ENCODE results near the gene RTRAF.

RTRAF gene

DNA sequence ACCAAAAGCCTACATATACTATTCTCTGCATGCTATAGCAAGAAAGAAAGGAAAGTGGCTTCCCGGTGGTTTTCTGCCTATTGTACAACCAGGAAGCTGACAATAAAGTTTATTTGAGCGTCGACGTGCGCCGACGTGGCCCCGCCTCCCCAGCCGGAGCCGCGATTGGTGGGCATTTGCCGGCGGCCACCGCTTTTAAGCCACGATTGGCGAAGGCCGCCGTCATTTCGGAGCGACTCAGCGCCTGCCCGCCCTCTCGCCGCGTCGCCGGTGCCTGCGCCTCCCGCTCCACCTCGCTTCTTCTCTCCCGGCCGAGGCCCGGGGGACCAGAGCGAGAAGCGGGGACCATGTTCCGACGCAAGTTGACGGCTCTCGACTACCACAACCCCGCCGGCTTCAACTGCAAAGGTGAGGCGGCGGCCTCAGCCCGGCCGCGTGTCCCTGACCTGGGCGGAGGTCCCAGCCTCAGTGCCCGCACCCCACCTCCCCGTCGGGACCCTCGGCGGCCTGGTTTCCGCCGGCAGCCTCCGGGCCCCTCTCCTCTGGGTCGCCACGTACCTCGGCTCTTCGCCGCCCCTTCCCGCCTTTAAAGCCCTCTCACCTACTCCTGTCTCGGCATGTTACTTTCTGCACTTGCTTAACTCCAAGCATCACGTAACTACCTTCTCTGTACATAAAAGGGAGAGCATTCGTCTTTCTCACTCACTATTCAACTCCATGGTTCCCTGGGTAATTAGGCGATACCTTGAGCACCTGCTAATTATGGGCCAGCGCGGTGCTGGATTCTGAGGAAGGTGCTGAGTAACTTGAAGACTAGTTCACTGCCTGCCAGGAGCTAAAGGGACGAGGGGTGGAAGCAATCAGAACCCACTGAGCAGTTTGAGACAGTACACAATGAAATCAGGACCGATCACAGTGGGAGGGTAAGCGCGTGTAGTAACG, at the start of gene RTRAF:
TSS of gene RTRAF (plus strand) at position 254 of the 942 bp plus-strand sequence. CDS start at position 348, 94 bp downstream.
- DNase-seq: peak; percentile 93

DNA sequence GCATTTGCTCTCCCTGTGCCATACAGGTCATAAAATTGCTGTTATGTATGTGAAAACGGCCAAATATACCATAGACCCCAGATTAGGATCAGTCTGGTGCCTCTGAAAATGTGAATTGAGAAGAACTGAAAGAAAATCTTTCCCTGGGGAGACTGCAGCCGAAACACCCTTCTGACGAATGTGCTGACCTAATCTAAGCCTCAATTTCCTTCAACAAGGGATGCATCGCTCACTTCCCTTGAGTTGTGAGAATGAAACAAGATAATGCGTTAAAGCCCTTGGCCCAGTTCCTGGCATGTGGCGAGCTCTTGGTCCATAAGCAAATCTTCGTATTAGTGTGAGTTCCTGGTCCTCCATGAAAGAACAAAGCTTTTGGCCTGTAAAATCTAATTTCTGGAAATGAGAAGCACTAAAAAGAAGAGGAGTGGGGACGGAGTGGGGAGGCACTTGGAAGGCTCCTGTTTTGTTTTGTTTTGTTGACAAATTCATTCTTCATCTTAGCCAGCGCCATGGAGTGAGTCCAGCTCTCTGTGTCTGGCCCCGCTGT, 49.5 kb upstream of the RTRAF start:
- DNase-seq: no peak

GRCh38 chr14:51942971-51943370, 46.4 kb upstream of the RTRAF start:
- DNase-seq: no peak

- no peak for DNase-seq
These were observed 39.3 kb upstream of the RTRAF start for GRCh38 chr14:51950007-51950406.

DNA sequence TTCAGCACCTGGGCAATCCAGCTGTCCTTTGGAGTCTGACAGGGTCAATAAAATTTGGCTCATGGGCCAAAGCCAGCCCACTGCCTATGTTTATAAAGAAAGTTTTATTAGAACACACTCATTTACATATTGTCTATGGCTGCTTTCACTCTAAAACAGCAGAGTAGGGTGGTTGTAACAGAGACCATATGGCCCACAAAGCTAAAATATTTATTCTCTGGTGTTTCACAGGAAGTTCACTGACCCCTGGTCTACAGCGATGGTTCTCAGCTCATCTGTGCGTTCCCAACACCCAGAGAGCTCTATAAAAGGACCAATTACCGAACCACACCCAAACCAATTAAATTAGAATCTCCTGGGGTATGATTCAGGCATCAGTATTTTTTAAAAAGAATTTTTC, 37.7 kb upstream of the RTRAF start:
- no peak for DNase-seq

GRCh38 chr14:51954031-51954430, 35.3 kb upstream of the RTRAF start:
- DNase-seq: no peak

DNA sequence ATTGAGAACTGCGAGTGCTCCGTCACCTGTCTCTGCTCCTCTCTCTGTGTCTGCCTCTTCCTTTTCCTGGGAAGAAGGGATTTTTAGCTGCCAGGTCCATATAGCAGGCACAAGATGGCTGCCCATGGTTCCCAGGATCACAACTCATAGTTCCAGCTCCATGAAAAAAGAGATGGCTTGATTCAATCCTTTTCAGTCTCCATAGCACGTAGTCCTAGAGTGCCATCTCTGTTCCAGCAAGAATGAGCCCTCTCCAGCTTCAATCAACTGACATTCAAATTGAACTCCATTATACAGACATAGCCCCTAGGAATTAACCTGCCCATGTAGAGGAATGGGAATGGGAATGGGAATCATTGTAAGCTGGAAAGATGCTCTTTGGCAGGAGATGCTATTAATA, 34.7 kb upstream of the RTRAF start:
- peak; percentile 17 for DNase-seq

DNA sequence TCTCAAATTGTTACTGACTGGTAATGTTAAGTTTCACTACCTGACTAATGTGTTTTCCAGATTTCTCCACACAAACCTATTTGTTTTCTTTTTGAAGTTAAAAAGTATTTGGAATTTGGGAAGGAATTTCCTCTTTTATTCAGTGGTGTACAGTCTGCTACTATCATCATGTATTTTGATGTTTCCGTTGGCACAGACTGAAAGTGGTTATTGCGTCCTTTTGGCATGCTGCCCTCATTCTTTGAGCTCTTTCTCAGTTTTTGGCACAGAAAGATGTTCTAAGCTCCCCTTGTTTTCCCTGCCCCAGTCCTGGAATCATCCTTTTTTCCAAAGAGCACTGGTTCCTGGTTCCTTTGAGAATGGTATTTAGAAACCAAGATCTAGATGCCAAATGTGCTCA, 31.4 kb upstream of the RTRAF start:
- DNase-seq: no peak

- DNase-seq: no peak
These were observed 29.4 kb upstream of the RTRAF start for GRCh38 chr14:51959928-51960327.

DNA sequence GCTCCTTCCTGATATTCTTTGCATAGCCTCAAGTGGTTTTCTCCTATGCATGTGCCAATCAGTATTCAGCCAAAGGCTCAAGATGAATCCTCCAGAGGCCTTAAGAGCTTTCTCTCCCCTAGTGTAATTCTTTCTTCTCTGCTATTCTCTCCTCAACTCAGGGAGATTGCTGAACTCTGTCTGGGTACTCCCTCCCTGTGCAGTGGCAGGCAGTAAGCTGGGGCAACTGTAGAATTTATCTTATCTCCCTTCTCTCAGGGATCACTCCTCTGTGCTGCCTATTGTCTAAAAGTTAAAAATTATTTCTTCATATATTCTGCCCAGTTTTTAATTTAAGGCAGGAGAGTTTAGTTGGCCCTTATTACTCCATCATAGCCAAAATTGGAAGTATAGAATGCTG, 28.5 kb upstream of the RTRAF start:
- DNase-seq: no peak

DNA sequence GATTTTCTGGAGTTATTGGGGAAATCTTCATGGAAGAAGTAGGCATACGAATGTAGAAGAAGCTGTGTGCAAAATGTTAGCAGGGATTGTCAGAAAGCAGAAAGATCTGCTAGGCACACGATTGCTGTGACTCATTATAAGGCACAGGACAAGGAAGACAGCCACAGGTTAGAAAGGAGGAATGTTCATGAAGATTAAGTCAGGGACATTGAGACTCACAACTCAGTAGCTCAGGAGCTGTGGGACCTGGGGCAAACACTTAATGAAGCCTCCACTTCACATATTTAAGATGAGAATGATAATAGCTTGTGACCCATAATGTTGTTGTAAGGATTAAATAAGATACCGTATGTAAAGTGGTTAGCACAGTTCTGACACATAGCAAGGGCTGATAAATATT, 26.6 kb upstream of the RTRAF start:
- DNase-seq: no peak

DNA sequence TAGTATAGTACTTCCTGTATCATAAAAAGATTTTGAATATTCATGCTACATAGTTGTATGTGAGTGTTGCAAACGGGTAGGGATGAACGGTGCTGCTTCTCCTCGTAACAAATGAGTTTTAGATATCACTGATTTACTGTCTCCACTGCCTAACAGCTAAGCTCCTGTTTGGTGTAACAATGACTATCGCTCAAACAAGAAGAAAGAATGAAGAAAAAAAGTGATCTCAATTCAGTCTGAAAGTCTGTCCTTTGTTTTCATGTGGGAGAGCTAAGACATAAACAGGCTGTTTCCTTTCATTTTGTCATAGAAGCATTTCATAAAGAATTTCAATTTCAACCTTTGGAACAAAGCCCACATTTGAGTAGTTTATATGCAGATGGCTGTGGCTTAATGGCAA, 26.1 kb upstream of the RTRAF start:
- DNase-seq: no peak

GRCh38 chr14:51967521-51967920, 21.8 kb upstream of the RTRAF start:
- no peak for DNase-seq

GRCh38 chr14:51969852-51970540, 19.4 kb upstream of the RTRAF start:
- DNase-seq: no peak

DNA sequence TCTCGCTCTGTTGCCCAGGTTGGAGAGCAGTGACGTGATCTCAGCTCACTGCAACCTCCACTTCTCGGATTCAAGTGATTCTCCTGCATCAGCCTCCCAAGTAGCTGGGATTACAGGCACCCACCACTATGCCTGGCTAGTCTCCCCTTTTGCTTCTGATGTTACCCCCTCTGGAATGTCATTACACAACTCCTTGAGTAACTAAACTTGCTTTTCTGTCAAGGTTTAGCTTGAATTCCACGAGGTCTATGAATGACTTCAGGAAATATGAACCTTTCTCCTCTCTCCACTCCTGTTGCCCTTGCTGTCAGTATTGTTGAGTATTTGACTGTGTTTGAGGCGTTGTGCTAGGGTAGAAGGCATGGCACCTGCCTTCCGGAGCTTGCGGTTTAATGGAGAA, 16.8 kb upstream of the RTRAF start:
- no peak for DNase-seq

GRCh38 chr14:51977075-51977474, 12.3 kb upstream of the RTRAF start:
- no peak for DNase-seq

- DNase-seq: no peak
These were observed 10.7 kb upstream of the RTRAF start for GRCh38 chr14:51978681-51979085.

DNA sequence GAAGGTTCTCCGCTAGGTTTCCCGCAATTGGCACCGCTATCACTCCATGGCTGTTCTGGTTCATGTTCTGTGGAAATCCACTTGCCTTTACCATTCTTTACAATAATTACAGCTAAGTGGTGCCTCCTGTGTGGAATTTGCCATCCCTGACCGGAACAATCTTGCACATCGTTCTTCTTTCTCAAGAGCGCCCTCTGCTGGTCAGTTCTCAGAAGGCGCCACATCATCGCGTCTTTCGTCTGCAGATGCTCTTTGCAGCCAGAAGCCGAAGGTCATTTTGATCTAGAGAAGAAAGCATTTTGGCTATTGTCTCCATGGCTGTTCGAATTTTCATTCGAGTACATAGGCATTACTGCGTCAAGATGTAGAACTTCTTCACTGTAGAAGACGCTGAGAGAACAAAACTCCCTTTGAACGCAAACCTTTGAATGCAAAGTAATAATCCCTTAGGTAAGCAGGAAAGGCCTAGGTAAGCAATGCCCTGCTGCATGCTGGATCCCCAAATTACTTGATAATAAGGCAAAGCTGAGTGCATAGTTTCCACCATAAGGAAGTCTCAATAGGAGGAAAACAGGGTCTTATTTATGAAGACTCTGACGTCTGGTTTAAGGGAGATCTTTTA, 10.1 kb upstream of the RTRAF start:
- peak; percentile 81 for DNase-seq

GRCh38 chr14:51981218-51981854, 8.0 kb upstream of the RTRAF start:
- no peak for DNase-seq

DNA sequence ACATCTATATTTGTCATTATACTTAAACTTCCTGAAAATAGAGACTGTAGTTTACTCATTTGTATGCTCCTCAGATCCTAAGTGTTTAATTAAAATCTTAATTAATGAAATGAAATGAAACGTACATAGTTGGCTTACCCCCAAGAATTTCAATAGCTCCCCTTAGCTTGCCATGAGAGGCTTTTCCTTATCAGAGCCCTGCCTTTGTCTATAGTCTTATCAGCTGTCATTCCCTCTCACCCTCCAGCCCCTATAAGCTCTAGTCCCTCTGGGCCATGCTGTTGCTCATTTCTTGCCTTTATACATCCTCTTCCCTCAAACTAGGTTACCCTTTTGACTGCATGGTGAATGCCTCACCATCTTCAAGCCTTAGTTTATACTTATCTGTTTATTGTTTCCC, 1.1 kb upstream of the RTRAF start:
- no peak for DNase-seq

GRCh38 chr14:51990488-51990887, 1.1 kb downstream of the RTRAF start:
- DNase-seq: no peak

GRCh38 chr14:51993285-51993920, 4.1 kb downstream of the RTRAF start:
- no peak for DNase-seq
